Hepatocyte (in vitro differentiated cells): Measurements from ENCODE around the gene TTLL9.

Experiments used
- CTCF ChIP-seq: fragments of 200-600 bp; sonication (generic); IDR thresholded peaks from 2 replicates; pipeline ENCODE4 v1.5.1; 2016; ENCODE audit warnings: antibody characterized with exemption, mild to moderate bottlenecking; ENCODE audit not compliant: poor library complexity
- EZH2 ChIP-seq: fragments of 200-600 bp; sonication (generic); IDR thresholded peaks from 2 replicates; pipeline ENCODE4 v1.6.1; 2016; ENCODE audit warnings: antibody characterized with exemption, mild to moderate bottlenecking, borderline replicate concordance
- EZH2phosphoT487 ChIP-seq: fragments of 200-600 bp; sonication (generic); IDR thresholded peaks from one replicate; pipeline ENCODE4 v1.6.1; 2018; ENCODE audit warnings: antibody characterized with exemption, mild to moderate bottlenecking, low read depth, moderate library complexity; ENCODE audit not compliant: unreplicated experiment, severe bottlenecking

DNA sequence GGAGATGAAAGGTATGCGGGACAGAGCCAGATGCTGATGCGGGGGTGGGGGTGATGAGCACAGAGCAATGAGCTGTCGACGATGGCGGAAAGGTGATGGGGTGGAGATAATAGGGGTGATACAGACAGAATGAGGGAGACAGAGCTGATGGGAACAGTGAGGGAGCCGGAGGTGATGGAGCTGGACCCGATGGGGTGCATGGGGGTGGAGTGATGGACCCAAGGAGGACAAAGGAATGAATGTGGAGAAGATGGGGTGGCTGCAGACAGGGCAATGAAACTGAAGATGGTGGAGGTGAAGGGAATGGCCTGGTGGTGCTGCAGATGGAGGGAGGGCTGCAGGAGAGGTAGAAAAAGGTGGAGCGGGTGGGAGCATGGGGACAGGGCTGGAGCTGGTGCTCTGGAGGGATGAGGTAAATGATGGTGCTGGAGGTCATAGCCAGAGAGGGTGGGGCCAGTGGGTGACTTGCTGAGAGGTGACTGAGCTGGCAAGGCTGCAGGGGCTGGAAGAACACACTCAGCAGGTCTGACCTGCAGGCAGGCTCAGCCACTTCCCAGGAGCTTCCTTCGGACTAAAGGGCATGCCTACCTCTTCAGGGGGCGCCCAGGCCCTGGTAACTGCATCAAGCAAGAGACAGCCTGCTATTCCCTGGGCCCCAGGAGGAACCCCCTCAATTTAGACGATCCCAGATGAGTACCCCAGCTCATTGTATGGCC lies 19.0 kb upstream of the TTLL9 start:
- no peak for TF ChIP-seq CTCF
- no peak for TF ChIP-seq EZH2
- TF ChIP-seq EZH2phosphoT487: no peak
